Trophoblast cell (in vitro differentiated cells and primary cell): ENCODE results near the gene IL20.

Source experiments
- DNase-seq, 2 donors: peaks; one replicate each; pipeline ENCODE4 v3.0.0-alpha.2; 2016
- H2AFZ ChIP-seq: 2 replicates; pipeline ENCODE4 v1.6.1; 2013; ENCODE audit warnings: low read length, moderate library complexity, mild to moderate bottlenecking; ENCODE audit not compliant: insufficient read depth, poor library complexity
- H2AK5ac ChIP-seq: 2 replicates; pipeline ENCODE4 v1.6.1; 2013; ENCODE audit warnings: mild to moderate bottlenecking, low read length
- H2BK120ac ChIP-seq: 2 replicates; pipeline ENCODE4 v1.6.1; 2013; ENCODE audit warnings: low read length, mild to moderate bottlenecking, moderate library complexity; ENCODE audit not compliant: insufficient read depth, poor library complexity
- H2BK12ac ChIP-seq: 2 replicates; pipeline ENCODE4 v1.6.1; 2013; ENCODE audit warnings: mild to moderate bottlenecking, low read length, moderate library complexity
- H2BK5ac ChIP-seq: 2 replicates; pipeline ENCODE4 v1.6.1; 2013; ENCODE audit warnings: low read length, low read depth, moderate library complexity, mild to moderate bottlenecking; ENCODE audit not compliant: poor library complexity
- H3K14ac ChIP-seq: 2 replicates; pipeline ENCODE4 v1.6.1; 2013; ENCODE audit warnings: mild to moderate bottlenecking, low read length
- H3K18ac ChIP-seq: 2 replicates; pipeline ENCODE4 v1.6.1; 2013; ENCODE audit warnings: mild to moderate bottlenecking, low read length
- H3K23ac ChIP-seq: 2 replicates; pipeline ENCODE4 v1.6.1; 2013; ENCODE audit warnings: low read length
- H3K27ac ChIP-seq: 2 replicates; pipeline ENCODE4 v1.5.1; 2013; ENCODE audit warnings: low read depth, mild to moderate bottlenecking, inconsistent platforms, low read length, moderate library complexity
- H3K27me3 ChIP-seq: 2 replicates; pipeline ENCODE4 v1.6.1; 2013; ENCODE audit warnings: inconsistent platforms, mild to moderate bottlenecking, low read length, moderate library complexity; ENCODE audit not compliant: insufficient read depth
- H3K36me3 ChIP-seq, 2 experiments: 1 replicate in 1 of 2; 2 replicates in 1 of 2; pipeline ENCODE4 v1.6.1; 2013; ENCODE audit warnings: low read length in 2 of 2, mild to moderate bottlenecking in 2 of 2, moderate library complexity in 1 of 2; ENCODE audit not compliant: insufficient read depth in 2 of 2, control insufficient read depth in 1 of 2
- H3K4ac ChIP-seq: 2 replicates; pipeline ENCODE4 v1.6.1; 2013; ENCODE audit warnings: low read depth, mild to moderate bottlenecking, low read length, moderate library complexity
- H3K4me1 ChIP-seq, 2 experiments: 1 replicate in 1 of 2; 2 replicates in 1 of 2; pipeline ENCODE4 v1.6.1; 2013; ENCODE audit warnings: low read length in 2 of 2, mild to moderate bottlenecking in 2 of 2, moderate library complexity in 1 of 2; ENCODE audit not compliant: insufficient read depth in 2 of 2, control insufficient read depth in 1 of 2
- H3K4me2 ChIP-seq: 2 replicates; pipeline ENCODE4 v1.6.1; 2013; ENCODE audit warnings: inconsistent platforms, mild to moderate bottlenecking, low read length, moderate library complexity
- H3K4me3 ChIP-seq: 2 replicates; pipeline ENCODE4 v1.5.1; 2013; ENCODE audit warnings: mild to moderate bottlenecking, low read depth, low read length, inconsistent platforms
- H3K79me1 ChIP-seq: one replicate; pipeline ENCODE4 v1.6.1; 2013; ENCODE audit warnings: low read length
- H3K79me2 ChIP-seq: 2 replicates; pipeline ENCODE4 v1.6.1; 2013; ENCODE audit warnings: low read length, mild to moderate bottlenecking; ENCODE audit not compliant: control insufficient read depth, insufficient read depth, poor library complexity
- H3K9ac ChIP-seq: 2 replicates; pipeline ENCODE4 v1.6.1; 2013; ENCODE audit warnings: mild to moderate bottlenecking, low read length
- H3K9me3 ChIP-seq: 2 replicates; pipeline ENCODE4 v1.6.1; 2013; ENCODE audit warnings: low read depth, mild to moderate bottlenecking, control low read depth, inconsistent platforms, low read length; ENCODE audit not compliant: insufficient read depth
- H4K12ac ChIP-seq: 2 replicates; pipeline ENCODE4 v1.6.1; 2013; ENCODE audit warnings: low read depth, mild to moderate bottlenecking, low read length, moderate library complexity
- H4K8ac ChIP-seq: 2 replicates; pipeline ENCODE4 v1.6.1; 2013; ENCODE audit warnings: low read depth, mild to moderate bottlenecking, low read length, moderate library complexity
- H4K91ac ChIP-seq: one replicate; pipeline ENCODE4 v1.6.1; 2013; ENCODE audit warnings: low read depth, mild to moderate bottlenecking, low read length, moderate library complexity
- WGBS: extraction: QIAGEN DNeasy Blood & Tissue Kit; methylation state at CpG from one replicate; pipeline ENCODE4 v1.1.7; 2013; ENCODE audit warnings: missing lambda C conversion rate; ENCODE audit not compliant: insufficient read length, insufficient coverage; ENCODE audit errors: extremely low coverage; 5-methylcytosine and 5-hydroxymethylcytosine counted together

Gene IL20

DNA sequence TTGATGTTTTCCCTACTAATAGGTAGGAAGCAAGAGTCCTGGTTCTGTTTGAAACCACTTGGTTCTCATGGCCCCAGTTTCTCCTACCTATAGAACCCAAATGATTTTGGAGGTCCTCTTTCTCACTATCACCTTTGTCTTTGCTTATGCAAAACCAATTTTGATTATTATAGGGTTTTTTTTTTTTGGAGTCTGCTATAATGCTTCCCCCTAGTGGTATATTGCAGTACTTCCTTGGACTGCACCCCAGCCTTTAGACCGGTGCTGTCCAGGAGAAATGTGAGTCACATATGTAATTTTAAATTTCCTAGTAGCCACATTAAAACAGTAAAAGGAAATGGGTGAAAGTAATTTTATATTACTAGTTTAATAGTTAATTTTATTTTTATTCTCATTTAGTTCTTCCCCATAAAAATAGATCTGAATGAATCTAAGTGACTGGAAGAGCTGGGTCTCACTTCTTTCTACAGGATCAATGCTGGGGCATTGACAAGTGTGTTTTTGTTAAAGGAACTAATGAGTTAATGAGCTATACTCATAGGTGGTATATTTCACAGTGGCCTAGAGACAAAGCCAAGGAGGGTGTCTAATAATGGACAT lies 45.7 kb downstream of the IL20 start:
- no peak overlapping the region for H3K18ac ChIP-seq
- no peak overlapping the region for H2BK5ac ChIP-seq
- H3K36me3 ChIP-seq = no peaks in the 10 kb centered on the region
- no peak overlapping the region for H2AK5ac ChIP-seq
- H3K79me1 ChIP-seq = no peaks in the 10 kb centered on the region
- H3K4me3 ChIP-seq = no peak overlapping the region
- H4K8ac ChIP-seq = no peak overlapping the region
- no peak overlapping the region for H3K4me2 ChIP-seq
- H2AFZ ChIP-seq = no peak overlapping the region
- peaks cover 7% of the 10 kb centered on the region in 2 experiments for H3K4me1 ChIP-seq
- peaks cover 11% of the 10 kb centered on the region for H3K27me3 ChIP-seq
- DNase-seq = peak; percentile 18 to 69
- no CpG with 5 or more reads among the region's 1 CpG for WGBS
- no peaks in the 10 kb centered on the region for H3K9me3 ChIP-seq
- no peak overlapping the region for H3K23ac ChIP-seq
- no peak overlapping the region for H3K27ac ChIP-seq
- H3K9ac ChIP-seq = no peak overlapping the region
- H3K79me2 ChIP-seq = no peaks in the 10 kb centered on the region
- no peak overlapping the region for H3K14ac ChIP-seq
- H4K91ac ChIP-seq = no peak overlapping the region
- no peak overlapping the region for H3K4ac ChIP-seq
- no peak overlapping the region for H4K12ac ChIP-seq
- H2BK120ac ChIP-seq = no peak overlapping the region
- H2BK12ac ChIP-seq = no peak overlapping the region

DNA sequence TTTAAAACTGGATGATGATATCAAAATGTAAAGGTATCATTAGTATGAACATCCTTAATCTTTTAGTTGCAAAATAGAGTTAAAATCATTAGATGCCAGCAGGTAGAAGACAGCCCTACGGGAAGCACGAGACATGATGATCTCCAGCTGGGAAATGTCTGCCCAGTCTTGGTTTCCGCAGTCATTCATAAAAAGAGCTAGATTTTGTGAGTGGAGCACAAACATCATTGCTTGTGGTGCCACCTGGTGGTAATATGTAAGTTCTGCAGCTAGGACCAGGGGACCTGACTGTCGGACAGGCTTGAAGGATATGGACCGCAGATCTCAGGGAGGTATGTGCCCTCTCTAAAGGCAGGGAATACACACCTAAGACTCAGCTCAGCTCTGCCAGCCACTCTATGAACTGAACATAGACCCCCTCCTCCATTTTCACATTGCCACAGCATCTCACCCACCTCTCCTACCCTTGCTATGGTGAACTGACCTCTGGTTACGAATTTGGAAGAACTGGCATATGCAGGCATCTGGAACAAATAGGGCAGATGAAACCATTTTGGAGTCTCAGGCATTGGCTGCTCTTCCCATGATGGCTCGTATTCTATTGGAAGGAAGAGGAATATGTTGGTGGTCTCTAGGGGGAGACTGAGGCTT lies 47.1 kb downstream of the IL20 start:
- no peaks in the 10 kb centered on the region for H3K36me3 ChIP-seq
- H3K4me2 ChIP-seq = no peak overlapping the region
- no CpG with 5 or more reads among the region's 7 CpGs for WGBS
- no peak overlapping the region for H3K9ac ChIP-seq
- H2AK5ac ChIP-seq = no peak overlapping the region
- no peak overlapping the region for H4K91ac ChIP-seq
- H3K4ac ChIP-seq = no peak overlapping the region
- no peak overlapping the region for H3K18ac ChIP-seq
- no peak overlapping the region for H4K12ac ChIP-seq
- peaks cover 11% of the 10 kb centered on the region for H3K27me3 ChIP-seq
- no peaks in the 10 kb centered on the region for H3K9me3 ChIP-seq
- H3K14ac ChIP-seq = no peak overlapping the region
- H3K23ac ChIP-seq = no peak overlapping the region
- no peak overlapping the region for H2BK5ac ChIP-seq
- H2AFZ ChIP-seq = no peak overlapping the region
- H3K79me1 ChIP-seq = no peaks in the 10 kb centered on the region
- DNase-seq = peak; percentile 69 to 95
- no peak overlapping the region for H3K27ac ChIP-seq
- H4K8ac ChIP-seq = no peak overlapping the region
- no peak overlapping the region for H3K4me3 ChIP-seq
- no peaks in the 10 kb centered on the region for H3K79me2 ChIP-seq
- no peak overlapping the region for H2BK12ac ChIP-seq
- H2BK120ac ChIP-seq = no peak overlapping the region
- H3K4me1 ChIP-seq = peaks cover 7% of the 10 kb centered on the region in 2 experiments

DNA sequence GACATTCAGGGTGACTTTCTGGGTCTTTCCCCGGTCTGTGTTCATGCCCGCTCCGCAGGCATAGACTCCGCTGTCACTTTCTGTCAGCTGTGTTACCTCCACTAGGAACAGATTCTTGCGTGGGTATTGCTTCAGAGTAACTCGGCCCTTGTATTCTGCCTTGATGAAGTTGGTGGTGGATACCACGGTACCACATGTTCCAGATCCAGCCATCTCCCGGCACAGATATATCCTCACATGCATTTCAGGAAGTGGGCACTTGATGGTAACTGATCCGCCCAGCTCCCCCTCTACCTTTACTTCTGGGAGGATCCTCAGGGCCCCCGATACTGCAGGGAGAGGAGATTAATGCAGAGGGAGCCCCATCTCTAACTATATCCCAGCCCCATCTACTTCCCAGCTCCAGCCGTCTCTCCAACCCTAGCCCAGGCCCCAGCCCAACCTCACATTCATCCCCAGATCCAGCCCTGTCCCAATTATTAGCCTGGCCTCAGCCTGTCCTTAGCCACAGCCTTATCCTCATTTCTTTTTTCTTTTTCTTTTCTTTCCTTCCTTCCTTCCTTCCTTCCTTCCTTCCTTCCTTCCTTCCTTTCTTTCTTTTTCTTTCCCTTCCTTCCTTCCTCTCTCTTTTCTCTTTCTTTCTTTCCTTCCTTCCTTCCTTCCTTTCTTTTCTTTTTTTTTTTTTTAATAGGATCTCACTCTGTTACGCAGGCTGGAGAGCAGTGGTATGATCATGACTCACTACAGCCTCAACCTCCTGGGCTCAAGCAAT lies 48.5 kb downstream of the IL20 start:
- WGBS = no CpG with 5 or more reads among the region's 12 CpGs
- Histone ChIP-seq H3K9me3 (no peaks in the 10 kb centered on the region), H2BK5ac (no peak overlapping the region), H4K91ac (no peak overlapping the region), H2AFZ (no peak overlapping the region), H3K27ac (no peak overlapping the region), H3K4me2 (no peak overlapping the region), H3K27me3 (peaks cover 11% of the 10 kb centered on the region), H3K23ac (no peak overlapping the region), H3K36me3 (no peaks in the 10 kb centered on the region), H2BK12ac (no peak overlapping the region), H3K18ac (no peak overlapping the region), H4K8ac (no peak overlapping the region), H3K9ac (no peak overlapping the region), H3K4me1 (peaks cover 5 to 6% of the 10 kb centered on the region in 2 experiments), H2BK120ac (no peak overlapping the region), H3K79me2 (no peaks in the 10 kb centered on the region), H2AK5ac (no peak overlapping the region), H3K4ac (no peak overlapping the region), H3K14ac (no peak overlapping the region), H3K4me3 (no peak overlapping the region), H3K79me1 (no peaks in the 10 kb centered on the region), H4K12ac (no peak overlapping the region)
- DNase-seq = no peak

DNA sequence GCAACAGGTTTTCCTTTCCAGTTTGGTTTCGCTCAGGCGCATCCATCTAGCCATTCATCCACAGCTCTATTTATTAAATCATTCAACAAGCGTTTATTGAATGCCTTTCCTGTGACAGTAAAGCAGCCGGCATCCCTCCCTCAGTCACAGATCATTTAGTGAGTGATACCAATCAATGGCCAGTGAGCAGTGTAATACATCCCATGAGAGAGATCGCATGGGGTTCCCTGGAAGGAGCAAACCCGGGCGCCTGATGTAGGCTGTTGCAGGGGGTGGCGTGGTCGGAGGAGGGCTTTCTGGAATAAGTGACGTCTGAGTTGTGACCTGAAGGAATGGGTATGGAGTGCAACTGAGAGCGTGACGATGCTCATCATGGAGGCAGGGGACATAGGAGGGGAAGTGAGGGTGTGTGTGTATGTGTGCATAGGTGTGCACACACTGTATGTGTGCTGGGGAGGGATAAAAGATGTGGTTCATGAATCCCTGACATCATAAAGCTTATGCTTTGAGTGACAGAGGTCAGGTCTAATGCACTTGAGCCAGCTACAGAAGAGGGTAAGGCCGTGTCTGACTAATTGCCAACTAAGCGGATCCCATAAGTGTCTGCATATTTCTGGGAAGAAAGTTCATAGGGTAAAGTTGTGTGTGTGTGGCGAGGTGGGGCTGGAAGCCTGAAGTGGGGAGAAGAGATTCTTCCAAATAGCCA lies 49.8 kb downstream of the IL20 start:
- Histone ChIP-seq H3K9me3 (no peaks in the 10 kb centered on the region), H3K4me1 (no peaks in the 10 kb centered on the region), H2AFZ (no peak overlapping the region), H3K18ac (no peak overlapping the region), H3K4me3 (no peak overlapping the region), H3K27ac (no peak overlapping the region), H4K8ac (no peak overlapping the region), H3K4me2 (no peak overlapping the region), H2BK12ac (no peak overlapping the region), H4K91ac (no peak overlapping the region), H3K27me3 (peaks cover 1% of the 10 kb centered on the region), H2AK5ac (no peak overlapping the region), H2BK120ac (no peak overlapping the region), H4K12ac (no peak overlapping the region), H3K79me1 (no peaks in the 10 kb centered on the region), H3K36me3 (no peaks in the 10 kb centered on the region), H3K79me2 (no peaks in the 10 kb centered on the region), H3K14ac (no peak overlapping the region), H3K9ac (no peak overlapping the region), H2BK5ac (no peak overlapping the region), H3K4ac (no peak overlapping the region), H3K23ac (no peak overlapping the region)
- DNase-seq = no peak
- no CpG with 5 or more reads among the region's 15 CpGs for WGBS
